ENCODE measurements around the gene HSPA14. TPM values are rescaled to one million over a fixed set of nuclear protein-coding genes. Genes with fewer than 3 reads are reported as not detected.

The HSPA14 gene
- total RNA-seq, 1 experiment from 2014 or later = 41.0 TPM

DNA sequence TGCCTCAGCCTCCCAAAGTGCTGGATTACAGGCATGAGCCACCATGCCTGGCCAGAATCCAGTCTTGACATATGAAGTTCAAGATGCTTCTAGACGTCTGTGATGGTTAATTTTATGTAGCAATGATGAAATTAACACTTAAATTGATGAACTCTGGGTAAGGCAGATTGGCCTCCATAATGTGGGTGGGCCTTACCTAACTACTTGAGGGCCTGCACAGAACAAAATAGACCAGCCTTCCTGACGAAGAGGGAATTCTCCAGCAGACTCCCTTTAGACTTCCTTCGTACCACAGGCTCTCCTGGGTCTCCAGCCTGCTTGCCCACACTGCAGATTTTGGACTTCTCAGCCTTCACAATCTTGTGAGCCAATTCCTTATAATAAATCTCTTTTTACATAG lies 5.0 kb upstream of the HSPA14 start:
- Histone ChIP-seq H4K20me1 (ENCODE audit: control insufficient read depth, insufficient read depth, insufficient read length) (no peaks in the 10 kb centered on the region), H4K5ac (ENCODE audit: insufficient read length, low read depth, low read length) (no peak overlapping the region), H2BK15ac (ENCODE audit: low read depth, low read length) (no peak overlapping the region), H3K18ac (ENCODE audit: insufficient read length, low read depth, low read length) (no peak overlapping the region), H3K23ac (ENCODE audit: insufficient read length, low read depth, low read length) (no peak overlapping the region), H3K9me3 (ENCODE audit: control insufficient read depth, low read depth, low read length) (no peaks in the 10 kb centered on the region), H2AFZ (ENCODE audit: low read length) (no peak overlapping the region), H2AK5ac (ENCODE audit: insufficient read length, low read length) (no peak overlapping the region), H3K27me3 (ENCODE audit: insufficient read depth, low read length) (no peaks in the 10 kb centered on the region), H4K91ac (ENCODE audit: insufficient read length, low read depth, low read length) (no peak overlapping the region), H3K79me1 (ENCODE audit: insufficient read depth, low read depth, low read length, poor library complexity, severe bottlenecking) (no peaks in the 10 kb centered on the region), H2BK5ac (ENCODE audit: insufficient read length, low read length) (no peak overlapping the region), H3T11ph (ENCODE audit: low read length) (no peak overlapping the region), H2BK120ac (ENCODE audit: low read depth, low read length, poor library complexity, severe bottlenecking) (no peak overlapping the region), H3K4me2 (ENCODE audit: insufficient read depth, insufficient read length, low read length) (no peak overlapping the region), H3K79me2 (ENCODE audit: insufficient read depth, low read length) (no peaks in the 10 kb centered on the region), H3K23me2 (ENCODE audit: insufficient read length, low read depth, low read length, poor library complexity, severe bottlenecking) (no peaks in the 10 kb centered on the region), H3K9ac (ENCODE audit: extremely low read depth, insufficient read length, low read length) (no peak overlapping the region), H2BK20ac (ENCODE audit: low read depth, low read length, poor library complexity, severe bottlenecking) (no peak overlapping the region), H3K27ac (ENCODE audit: insufficient read length, low read depth, low read length) (no peak overlapping the region), H3K14ac (ENCODE audit: insufficient read depth, low read length) (no peak overlapping the region), H2BK12ac (ENCODE audit: insufficient read length, low read depth, low read length) (no peak overlapping the region), H3K56ac (ENCODE audit: insufficient read length, low read depth, low read length) (no peak overlapping the region), H3K4me1 (ENCODE audit: insufficient read depth, low read length) (peaks cover 2% of the 10 kb centered on the region; the same call in 1 of the 2 replicates), H4K8ac (replicated peaks; ENCODE audit: insufficient read length, low read depth, low read length) (no peak overlapping the region), H3K4ac (ENCODE audit: low read depth, low read length) (no peak overlapping the region)
- no peaks in the 10 kb centered on the region; the same call in 1 of the 2 replicates for H3K27me3 Mint-ChIP-seq (ENCODE audit: low read depth)
- no peak overlapping the region for H3K27ac Mint-ChIP-seq
- peaks cover 16 to 17% of the 10 kb centered on the region in 2 experiments for H3K4me1 Mint-ChIP-seq
- no peak for DNase-seq
- H3K36me3 Mint-ChIP-seq (ENCODE audit: insufficient read depth in 1 of 3, low read depth in 3 of 3) = no peaks in the 10 kb centered on the region
- H3K4me3 Mint-ChIP-seq = no peak overlapping the region
- H3K9me3 Mint-ChIP-seq = no peaks in the 10 kb centered on the region
- no CpG with 5 or more reads among the region's 3 CpGs for WGBS (ENCODE audit: extremely low coverage, insufficient read length, low lambda C conversion rate)
- TF ChIP-seq, protein P1, sequence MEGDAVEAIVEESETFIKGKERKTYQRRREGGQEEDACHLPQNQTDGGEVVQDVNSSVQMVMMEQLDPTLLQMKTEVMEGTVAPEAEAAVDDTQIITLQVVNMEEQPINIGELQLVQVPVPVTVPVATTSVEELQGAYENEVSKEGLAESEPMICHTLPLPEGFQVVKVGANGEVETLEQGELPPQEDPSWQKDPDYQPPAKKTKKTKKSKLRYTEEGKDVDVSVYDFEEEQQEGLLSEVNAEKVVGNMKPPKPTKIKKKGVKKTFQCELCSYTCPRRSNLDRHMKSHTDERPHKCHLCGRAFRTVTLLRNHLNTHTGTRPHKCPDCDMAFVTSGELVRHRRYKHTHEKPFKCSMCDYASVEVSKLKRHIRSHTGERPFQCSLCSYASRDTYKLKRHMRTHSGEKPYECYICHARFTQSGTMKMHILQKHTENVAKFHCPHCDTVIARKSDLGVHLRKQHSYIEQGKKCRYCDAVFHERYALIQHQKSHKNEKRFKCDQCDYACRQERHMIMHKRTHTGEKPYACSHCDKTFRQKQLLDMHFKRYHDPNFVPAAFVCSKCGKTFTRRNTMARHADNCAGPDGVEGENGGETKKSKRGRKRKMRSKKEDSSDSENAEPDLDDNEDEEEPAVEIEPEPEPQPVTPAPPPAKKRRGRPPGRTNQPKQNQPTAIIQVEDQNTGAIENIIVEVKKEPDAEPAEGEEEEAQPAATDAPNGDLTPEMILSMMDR (conservative IDR thresholded peaks at IDR 0.05) = no peak
